HepG2 (cell line): ENCODE measurements around the gene ERLEC1.

Source experiments
- MYC ChIP-seq: sonication (generic); formaldehyde crosslinking; IDR thresholded peaks from 2 replicates; pipeline ENCODE4 v1.9.0; 2021; ENCODE audit warnings: missing genetic modification reagents, borderline replicate concordance
- RNF2 ChIP-seq: fragments of 450-650 bp; conservative IDR thresholded peaks from 2 replicates; pipeline ENCODE4 v1.6.1; 2016; ENCODE audit warnings: low read depth
- SAFB2 ChIP-seq: sonication (generic); formaldehyde crosslinking; IDR thresholded peaks from 2 replicates; pipeline ENCODE4 v1.5.1; 2020; ENCODE audit warnings: missing genetic modification reagents, low read depth, mild to moderate bottlenecking, borderline replicate concordance
- ZNF326 ChIP-seq: sonication (generic); formaldehyde crosslinking; IDR thresholded peaks from 2 replicates; pipeline ENCODE4 v1.4.0; 2020; ENCODE audit warnings: missing genetic modification reagents, borderline replicate concordance
- TF ChIP-seq, protein P1 (sequence below): IDR thresholded peaks from 2 replicates; pipeline ENCODE4 v1.6.1; 2012; ENCODE audit warnings: inconsistent platforms
- TF ChIP-seq, protein P2 (sequence below): sonication (generic); formaldehyde crosslinking; IDR thresholded peaks from 2 replicates; pipeline ENCODE4 v1.5.0; 2020; ENCODE audit warnings: mild to moderate bottlenecking, missing genetic modification reagents, moderate library complexity

DNA sequence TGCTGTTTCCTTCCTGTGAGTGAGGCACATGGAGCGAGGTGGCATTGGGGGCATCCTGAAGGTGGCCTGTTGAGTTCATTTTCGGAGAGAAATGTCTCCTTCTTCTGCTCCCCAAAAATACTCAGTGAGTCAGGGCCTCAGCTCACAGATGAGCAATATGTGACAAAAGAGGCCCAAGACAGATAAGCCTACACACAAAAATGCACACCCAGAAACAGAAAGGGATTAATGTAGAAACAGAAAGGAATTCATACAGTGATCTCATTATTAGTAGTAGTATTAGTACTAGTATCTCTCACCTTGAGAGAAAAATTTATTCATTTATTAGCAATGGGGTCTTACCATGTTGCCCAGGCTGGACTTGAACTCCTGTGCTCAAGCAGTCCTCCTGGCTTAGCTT lies 67.8 kb downstream of the ERLEC1 start:
- TF ChIP-seq SAFB2 (CRISPR knock-in tag): no peak
- TF ChIP-seq RNF2: no peak
- TF ChIP-seq, protein P1, sequence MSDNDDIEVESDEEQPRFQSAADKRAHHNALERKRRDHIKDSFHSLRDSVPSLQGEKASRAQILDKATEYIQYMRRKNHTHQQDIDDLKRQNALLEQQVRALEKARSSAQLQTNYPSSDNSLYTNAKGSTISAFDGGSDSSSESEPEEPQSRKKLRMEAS: no peak
- TF ChIP-seq, protein P2, sequence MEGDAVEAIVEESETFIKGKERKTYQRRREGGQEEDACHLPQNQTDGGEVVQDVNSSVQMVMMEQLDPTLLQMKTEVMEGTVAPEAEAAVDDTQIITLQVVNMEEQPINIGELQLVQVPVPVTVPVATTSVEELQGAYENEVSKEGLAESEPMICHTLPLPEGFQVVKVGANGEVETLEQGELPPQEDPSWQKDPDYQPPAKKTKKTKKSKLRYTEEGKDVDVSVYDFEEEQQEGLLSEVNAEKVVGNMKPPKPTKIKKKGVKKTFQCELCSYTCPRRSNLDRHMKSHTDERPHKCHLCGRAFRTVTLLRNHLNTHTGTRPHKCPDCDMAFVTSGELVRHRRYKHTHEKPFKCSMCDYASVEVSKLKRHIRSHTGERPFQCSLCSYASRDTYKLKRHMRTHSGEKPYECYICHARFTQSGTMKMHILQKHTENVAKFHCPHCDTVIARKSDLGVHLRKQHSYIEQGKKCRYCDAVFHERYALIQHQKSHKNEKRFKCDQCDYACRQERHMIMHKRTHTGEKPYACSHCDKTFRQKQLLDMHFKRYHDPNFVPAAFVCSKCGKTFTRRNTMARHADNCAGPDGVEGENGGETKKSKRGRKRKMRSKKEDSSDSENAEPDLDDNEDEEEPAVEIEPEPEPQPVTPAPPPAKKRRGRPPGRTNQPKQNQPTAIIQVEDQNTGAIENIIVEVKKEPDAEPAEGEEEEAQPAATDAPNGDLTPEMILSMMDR (CRISPR knock-in tag): no peak
- no peak for TF ChIP-seq MYC (CRISPR knock-in tag)
- no peak for TF ChIP-seq ZNF326
